Activated CD8-positive, alpha-beta memory T cell treated with anti-CD3 and anti-CD28 coated beads for 48 hours (primary cell): Measurements from ENCODE around the gene PPP4R3A.
"Not testable (repeated sequence)": the region's sequence is repeated elsewhere in the genome, so short reads cannot be mapped to it uniquely, and the experiment has no call there.

Experiments used
- DNase-seq, 3 experiments: peaks; one replicate each; pipeline ENCODE4 v3.0.0-alpha.2; 2020; ENCODE audit warnings: low read depth in 2 of 3, low spot score in 2 of 3

PPP4R3A gene

DNA sequence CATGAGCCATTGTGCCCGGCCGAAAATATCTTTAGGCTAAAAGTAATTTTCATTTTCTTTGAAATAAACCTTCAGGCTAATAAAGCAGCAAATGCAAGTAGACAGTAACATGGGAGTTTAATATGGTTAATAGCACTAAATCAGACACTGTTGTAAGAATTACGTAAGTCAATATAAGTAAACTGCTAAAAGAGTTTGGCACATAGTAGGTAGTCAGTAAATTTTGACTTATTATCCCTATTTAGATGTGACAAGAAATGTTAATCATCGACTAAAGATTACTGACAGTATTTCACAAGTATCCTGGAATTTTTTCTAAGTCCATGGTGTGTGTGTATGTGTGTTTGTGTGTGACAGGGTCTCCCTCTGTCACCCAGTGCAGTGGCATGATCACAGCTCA, 3.9 kb downstream of the PPP4R3A start:
- no peak for DNase-seq

DNA sequence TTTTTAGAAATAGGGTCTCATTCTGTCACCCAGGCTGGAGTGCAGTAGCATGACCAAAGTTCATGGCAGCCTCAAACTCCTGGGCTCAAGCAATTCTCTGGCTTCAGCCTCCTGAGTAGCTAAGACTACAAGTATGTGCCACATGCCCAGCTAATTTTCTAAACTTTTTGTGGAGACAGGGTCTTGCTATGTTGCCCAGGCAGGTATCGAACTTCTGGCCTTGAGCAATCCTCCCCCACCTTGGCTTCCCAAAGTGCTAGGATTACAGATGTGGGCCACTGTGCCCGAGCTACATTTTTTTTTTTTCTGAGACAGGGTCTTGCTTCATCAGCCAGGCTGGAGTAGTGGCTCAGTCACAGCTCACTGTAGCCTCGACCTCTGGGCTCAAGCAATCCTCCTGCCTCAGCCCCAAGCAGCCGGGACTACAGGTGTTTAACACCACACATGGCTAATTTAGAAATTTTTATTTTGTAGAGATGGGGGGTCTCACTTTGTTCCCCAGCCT, 7.1 kb downstream of the PPP4R3A start:
- DNase-seq = no peak

GRCh38 chr14:91501951-91502930, 7.9 kb downstream of the PPP4R3A start:
- no peak for DNase-seq

DNA sequence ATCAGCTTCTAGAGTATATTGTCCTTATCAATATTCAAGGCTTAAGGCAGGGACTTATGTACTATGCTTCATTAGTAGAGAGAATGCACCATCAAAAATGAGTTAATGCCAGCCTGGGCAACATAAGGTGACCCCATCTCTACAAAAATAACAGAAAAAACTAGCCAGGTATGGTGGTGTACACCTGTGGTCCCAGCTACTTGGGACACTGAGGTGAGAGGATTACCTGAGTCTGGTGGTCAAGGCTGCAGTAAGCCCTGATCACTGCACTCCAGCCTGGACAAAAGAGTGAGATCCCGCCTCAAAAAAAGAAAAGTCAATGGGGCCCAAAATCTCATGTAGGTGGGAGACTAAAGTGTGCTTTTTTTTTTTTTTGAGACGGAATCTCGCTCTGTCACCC, 8.8 kb downstream of the PPP4R3A start:
- no peak for DNase-seq

GRCh38 chr14:91496790-91497189, 13.3 kb downstream of the PPP4R3A start:
- DNase-seq = no peak

DNA sequence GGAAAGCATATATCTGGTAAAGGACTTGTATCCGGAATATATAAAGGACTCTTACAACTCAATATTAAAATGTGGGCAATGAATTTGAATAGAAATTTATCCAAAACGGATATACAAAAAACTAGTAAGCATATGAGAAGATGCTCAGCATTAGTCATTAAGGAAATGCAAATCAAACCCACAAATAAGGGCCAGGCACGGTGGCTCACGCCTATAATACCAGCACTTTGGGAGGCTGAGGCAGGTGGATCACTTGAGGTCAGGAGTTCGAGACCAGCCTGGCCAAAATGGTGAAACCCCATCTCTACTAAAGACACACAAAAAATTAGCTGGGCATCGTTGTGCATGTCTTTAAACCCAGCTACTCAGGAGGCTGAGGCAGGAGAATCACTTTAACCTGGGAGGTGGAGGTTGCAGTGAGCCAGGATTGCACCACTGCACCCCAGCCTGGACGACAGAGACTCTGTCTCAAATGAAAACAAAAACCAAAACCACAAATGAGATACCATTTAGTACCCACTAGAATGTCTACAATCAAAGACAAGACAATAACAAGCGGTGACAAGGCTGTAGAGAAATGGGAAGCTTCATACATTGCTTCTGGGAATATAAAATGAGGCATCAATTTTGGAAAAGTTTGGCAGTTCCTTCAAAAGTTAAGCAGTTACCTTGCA, 15.6 kb downstream of the PPP4R3A start:
- not testable (repeated sequence) for DNase-seq

- DNase-seq = no peak
Observed at GRCh38 chr14:91493169-91493568, 16.9 kb downstream of the PPP4R3A start.

GRCh38 chr14:91484744-91485143, 25.4 kb downstream of the PPP4R3A start:
- DNase-seq = no peak

GRCh38 chr14:91484186-91484585, 25.9 kb downstream of the PPP4R3A start:
- no peak for DNase-seq

DNA sequence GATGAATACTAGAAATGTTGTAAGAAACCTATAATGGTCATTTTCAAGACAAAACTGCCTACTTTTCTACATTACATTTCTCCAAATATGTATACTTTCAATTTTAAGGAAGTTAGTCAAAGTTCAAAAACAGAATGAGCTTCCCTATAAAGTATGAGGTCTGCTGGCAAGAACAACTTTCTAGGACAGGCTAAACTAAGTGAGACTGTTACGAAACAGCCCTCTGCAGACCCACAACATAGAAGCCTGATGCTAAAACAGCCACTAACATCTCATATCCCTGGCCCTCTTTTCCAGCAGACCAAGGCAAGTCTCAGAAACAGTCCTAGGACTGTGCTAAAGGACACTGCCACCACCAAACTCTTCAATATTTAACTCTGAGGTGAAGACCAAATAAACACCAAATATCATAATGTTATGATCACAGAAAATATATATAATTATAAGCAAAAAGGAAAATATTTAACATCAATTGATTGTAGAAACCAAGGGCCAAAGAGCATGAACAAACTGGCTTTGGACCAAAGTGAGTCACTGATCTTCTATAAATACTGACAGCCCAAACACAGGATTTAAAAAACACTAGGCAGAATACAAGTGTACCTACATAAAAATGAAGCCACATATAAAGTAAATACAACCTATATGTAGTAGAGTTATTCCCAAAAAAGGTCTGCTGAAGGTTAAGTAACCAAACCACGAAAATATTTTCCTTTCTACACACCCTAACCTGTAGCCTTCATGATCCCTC, 27.7 kb downstream of the PPP4R3A start:
- no peak for DNase-seq

GRCh38 chr14:91477388-91477787, 32.7 kb downstream of the PPP4R3A start:
- DNase-seq = no peak

DNA sequence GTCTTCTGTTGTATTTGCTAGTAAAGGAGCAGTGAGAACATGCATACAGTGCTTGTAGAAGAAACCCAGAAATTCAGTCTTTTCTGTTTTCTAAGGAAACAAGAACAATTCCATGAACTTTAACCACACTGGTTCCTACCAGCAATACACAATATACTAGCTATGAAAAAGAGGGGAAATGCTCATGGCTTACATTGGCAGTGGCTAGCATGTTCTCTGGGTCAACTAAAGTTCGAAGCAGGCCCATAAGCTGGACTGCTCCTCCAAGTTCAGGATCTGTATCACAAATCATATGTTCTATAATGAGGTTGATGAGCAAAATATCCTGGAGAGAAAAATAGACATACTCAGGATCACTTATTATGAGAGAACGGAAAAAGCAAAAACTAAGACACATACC, 37.1 kb downstream of the PPP4R3A start:
- no peak for DNase-seq

DNA sequence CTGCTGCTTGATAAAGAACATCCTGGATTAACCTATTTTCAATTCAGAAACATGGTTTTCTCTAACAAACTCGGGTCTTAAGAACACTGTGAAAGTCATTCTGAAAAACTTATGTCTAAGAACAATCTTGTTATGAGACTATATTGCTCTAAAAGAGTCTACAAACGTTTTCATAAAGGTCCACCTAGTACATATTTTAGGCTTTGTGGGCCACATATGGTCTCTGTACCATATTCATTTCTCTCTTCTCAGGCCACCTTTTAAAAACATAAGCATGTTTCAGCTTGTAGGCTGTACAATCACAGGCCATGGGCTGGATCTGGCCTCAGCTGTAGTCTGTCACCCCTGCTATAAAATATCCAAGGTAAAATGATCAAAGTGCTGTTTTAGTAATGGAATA, 39.9 kb downstream of the PPP4R3A start:
- DNase-seq = no peak

DNA sequence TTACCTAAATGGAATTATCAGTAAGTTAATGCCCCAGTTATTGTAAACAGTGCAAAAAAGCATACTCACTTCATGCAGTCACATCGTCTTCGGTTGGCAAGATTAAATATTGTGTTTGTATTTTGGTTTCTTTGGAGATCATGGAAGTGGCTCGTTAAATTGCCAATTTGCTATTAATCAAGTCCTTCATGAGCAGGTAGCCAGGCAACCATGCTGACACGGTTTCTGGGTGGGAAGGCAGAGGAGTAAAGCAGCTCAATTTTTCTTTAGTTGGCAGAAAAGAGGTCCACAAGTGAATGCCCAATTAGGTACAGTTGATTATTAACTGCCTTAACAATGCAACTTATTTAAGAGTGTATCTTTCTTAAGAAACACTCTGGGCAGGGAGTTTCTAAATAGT, 43.9 kb downstream of the PPP4R3A start:
- no peak for DNase-seq

DNA sequence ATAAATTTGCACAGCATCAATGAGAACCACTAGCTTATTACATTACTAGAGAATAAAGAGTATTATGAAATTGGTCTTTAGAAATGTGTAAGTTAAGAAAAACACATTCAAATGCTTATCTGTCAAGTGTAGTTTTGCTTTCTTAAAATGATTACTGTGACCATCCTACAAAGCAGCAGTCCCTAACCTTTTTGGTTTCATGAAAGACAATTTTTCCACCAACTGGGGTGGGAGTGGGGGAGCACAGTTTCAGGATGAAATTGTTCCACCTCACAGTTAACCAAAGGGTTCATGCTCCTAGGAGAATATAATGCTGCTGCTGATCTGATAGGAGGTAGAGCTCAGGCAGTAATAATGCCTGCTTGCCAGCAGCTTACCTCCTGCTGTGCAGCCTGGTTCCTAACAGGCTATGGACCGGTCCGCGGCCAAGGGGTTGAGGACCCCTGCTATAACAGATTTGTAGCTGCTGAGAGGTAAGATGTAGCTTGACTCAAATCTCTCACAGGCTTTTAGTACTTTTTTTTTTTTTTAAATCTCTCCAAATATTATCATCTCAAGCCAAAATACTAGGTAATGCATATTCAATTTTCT, 45.4 kb downstream of the PPP4R3A start:
- no peak for DNase-seq

DNA sequence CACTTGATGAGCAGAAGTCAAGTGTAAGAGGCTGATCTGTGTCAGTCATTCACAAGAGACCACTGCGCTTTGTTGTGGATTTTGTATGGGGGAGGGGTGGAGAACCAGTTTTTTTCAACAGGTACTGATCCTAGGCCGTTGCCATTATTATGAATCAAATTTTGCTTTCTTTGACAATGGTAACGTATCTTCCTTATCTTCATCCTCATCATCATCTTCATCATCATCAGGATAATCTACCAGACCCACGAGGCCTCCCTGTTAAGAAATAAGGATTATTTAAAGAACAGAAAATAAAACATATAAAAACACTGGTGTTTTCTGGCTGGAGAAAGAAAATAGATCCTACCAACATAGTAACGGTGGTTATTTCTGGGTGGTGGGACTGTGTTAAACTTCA, 51.5 kb downstream of the PPP4R3A start:
- DNase-seq = no peak

- DNase-seq = no peak
Observed at GRCh38 chr14:91456283-91456682, 53.8 kb downstream of the PPP4R3A start.

DNA sequence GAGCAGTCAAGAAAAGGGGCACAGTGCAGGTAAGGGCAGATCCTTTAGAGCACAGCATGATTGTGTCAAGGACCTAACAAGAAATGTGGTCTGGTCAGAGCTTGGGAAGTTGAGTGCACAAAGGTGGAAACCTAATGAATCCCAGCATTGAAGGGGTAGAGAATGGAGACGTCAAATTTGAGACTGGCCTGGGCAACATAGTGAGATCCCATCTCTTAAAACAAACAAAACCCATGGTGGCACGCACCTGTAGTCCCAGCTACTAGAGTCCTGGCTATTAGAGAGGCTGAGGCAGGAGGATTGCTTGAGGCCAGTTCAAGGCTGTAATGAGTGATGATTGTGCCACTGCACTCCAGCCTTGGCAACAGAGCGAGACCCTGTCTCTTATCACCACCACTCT, 55.5 kb downstream of the PPP4R3A start:
- no peak for DNase-seq

DNA sequence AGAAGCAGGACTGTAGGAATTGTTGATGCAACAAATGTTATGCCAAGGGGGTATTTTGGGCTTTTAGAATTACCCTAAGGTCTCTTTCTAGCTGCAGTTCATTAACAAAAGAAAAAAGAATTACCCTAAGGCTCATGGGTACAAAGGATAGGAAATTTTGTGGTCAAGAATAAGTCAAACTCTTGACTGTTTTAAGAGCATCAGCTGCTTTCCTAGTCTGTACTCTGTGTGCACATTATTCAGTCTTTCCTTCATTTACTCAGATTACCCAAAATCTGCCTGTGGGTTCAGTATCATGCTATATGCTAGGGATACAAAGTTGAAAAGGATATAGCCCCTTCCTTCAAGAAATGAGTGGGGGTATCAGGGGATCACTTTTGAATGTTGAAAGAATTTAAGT, 56.0 kb downstream of the PPP4R3A start:
- no peak for DNase-seq

- no peak for DNase-seq
Observed at GRCh38 chr14:91453744-91454143, 56.4 kb downstream of the PPP4R3A start.
